ENCODE data around the gene ZNF700.

GRCh38 chr19:11924886-11925650, at the start of gene ZNF700:
- TF ChIP-seq CTCF (IDR thresholded peaks at IDR 0.05; ENCODE audit: low read depth, low read length, poor library complexity, severe bottlenecking), result no peak
- TF ChIP-seq EZH2phosphoT487 (IDR thresholded peaks at IDR 0.05; ENCODE audit: borderline replicate concordance, low read length), result no peak
